ENCODE measurements around the gene KRT17. TPM values are rescaled to one million over a fixed set of nuclear protein-coding genes. Genes with fewer than 3 reads are reported as not detected.

KRT17 gene
- total RNA-seq, 2 experiments from 2014 or later: not detected

GRCh38 chr17:41575336-41575735 is 49.0 kb downstream of the KRT17 start:
- Mint-ChIP-seq H3K36me3 (ENCODE audit: low read depth) (no peaks in the 10 kb centered on the region), H3K9me3 (no peaks in the 10 kb centered on the region), H3K27me3 (peaks cover 28% of the 10 kb centered on the region), H3K27ac (no peak overlapping the region), H3K4me3 (no peak overlapping the region), H3K4me1 (no peaks in the 10 kb centered on the region)
- ChIA-PET POLR2A (no interaction called here), CTCF (no interaction called here)
- no peak for DNase-seq

GRCh38 chr17:41571561-41572434 is 52.6 kb downstream of the KRT17 start, which contains the start of gene KRT9:
Gene KRT9, minus strand, starts transcription at chr17:41572059. Its CDS starts 67 bp downstream, at chr17:41571992.
- Mint-ChIP-seq H3K9me3 (peaks cover 12% of the 10 kb centered on the region), H3K36me3 (ENCODE audit: low read depth) (peaks cover 6% of the 10 kb centered on the region), H3K4me3 (no peak within 1 kb of the TSS), H3K27ac (no peak within 1 kb of the TSS), H3K27me3 (peaks cover 24% of the 10 kb centered on the region), H3K4me1 (peaks cover 6% of the 10 kb centered on the region)
- DNase-seq: no peak
- ChIA-PET POLR2A (no interaction called here), CTCF (interaction anchor here (0.8 to 3.0 kb wide), 3 partner anchors 23 to 91 kb away, joined by 3 to 9 read pairs (median 5); no protein-coding TSS in a partner anchor)

Other genes starting within 250 kb of the KRT17 start
- not detected for gene KRT34, start 242.3 kb downstream of the KRT17 start, total RNA-seq
- gene KRT31, start 227.0 kb downstream of the KRT17 start, total RNA-seq: not detected
- not detected for gene KRT37, start 200.0 kb downstream of the KRT17 start, total RNA-seq
- not detected for gene KRT38, start 183.6 kb downstream of the KRT17 start, total RNA-seq
- gene KRT32, start 157.2 kb downstream of the KRT17 start, total RNA-seq: not detected
- gene KRT35, start 143.4 kb downstream of the KRT17 start, total RNA-seq: not detected
- gene KRT36, start 134.7 kb downstream of the KRT17 start, total RNA-seq: not detected
- gene KRT13, start 119.0 kb downstream of the KRT17 start, total RNA-seq: not detected
- gene KRT15, start 105.7 kb downstream of the KRT17 start, total RNA-seq: not detected
- not detected for gene KRT19, start 96.3 kb downstream of the KRT17 start, total RNA-seq
- gene KRT9, start 52.5 kb downstream of the KRT17 start, total RNA-seq: not detected
- not detected for gene KRT14, start 37.7 kb downstream of the KRT17 start, total RNA-seq
- not detected for gene KRT16, start 11.8 kb downstream of the KRT17 start, total RNA-seq
- 100 to 1,000 TPM; 933 to 950 TPM for gene EIF1, start 64.3 kb upstream of the KRT17 start, total RNA-seq
- not detected for gene GAST, start 87.8 kb upstream of the KRT17 start, total RNA-seq
- under 1 TPM; 0.05 TPM for gene HAP1, start 110.1 kb upstream of the KRT17 start, total RNA-seq
- gene JUP, start 162.1 kb upstream of the KRT17 start, total RNA-seq: under 1 TPM; 0.35 to 0.45 TPM
- 1 to 10 TPM; 1.8 to 1.9 TPM for gene P3H4, start 187.4 kb upstream of the KRT17 start, total RNA-seq
- not detected for gene FKBP10, start 188.4 kb upstream of the KRT17 start, total RNA-seq
- 10 to 100 TPM; 16.1 to 19.0 TPM for gene NT5C3B, start 211.7 kb upstream of the KRT17 start, total RNA-seq
- gene KLHL10, start 213.2 kb upstream of the KRT17 start, total RNA-seq: not detected
- gene KLHL11, start 240.8 kb upstream of the KRT17 start, total RNA-seq: 10 to 100 TPM; 13.9 to 14.4 TPM